A549 treated with Hydrocortisone at 1 μM for 4 hours (cell line): Measurements from ENCODE around the gene POTEC. TPM values are rescaled to one million over a fixed set of nuclear protein-coding genes. Genes with fewer than 3 reads are reported as not detected.

Experiments used
- total RNA-seq: library from RNA; stranded (reverse); fragments of 200-300 nt; extraction: Qiagen RNA extraction; gene quantifications from 5 replicates; pipeline ENCODE4 v1.2.3, GENCODE V29; 2022

The POTEC gene
- not detected in 5 replicates for total RNA-seq

GRCh38 chr18:14543446-14543964 is at the start of gene POTEC:
TSS of gene POTEC (minus strand) at chr18:14543600. CDS start at chr18:14543146, 454 bp downstream.

Other genes starting within 250 kb of the POTEC start
- gene ANKRD30B, start 204.6 kb upstream of the POTEC start, total RNA-seq = not detected in 5 replicates